ENCODE results near the gene SMTN.

Gene SMTN

GRCh38 chr22:31088233-31088986 lies 7.3 kb downstream of the SMTN start:
- Mint-ChIP-seq H3K4me3 (no peak overlapping the region), H3K36me3 (ENCODE audit: insufficient read depth) (peaks cover 2% of the 10 kb centered on the region), H3K27ac (ENCODE audit: low read depth) (no peak overlapping the region), H3K9me3 (no peaks in the 10 kb centered on the region), H3K27me3 (no peaks in the 10 kb centered on the region), H3K4me1 (peaks cover 10% of the 10 kb centered on the region)
- ATAC-seq (replicated peaks; ENCODE audit: extremely low read depth, poor library complexity, severe bottlenecking) (no peak), DNase-seq (ENCODE audit: low spot score in 2 of 2) (no peak)

- H3K4me1 Mint-ChIP-seq = peaks cover 1% of the 10 kb centered on the region
- H3K36me3 Mint-ChIP-seq (ENCODE audit: insufficient read depth) = no peaks in the 10 kb centered on the region
- no peaks in the 10 kb centered on the region for H3K27me3 Mint-ChIP-seq
- H3K27ac Mint-ChIP-seq (ENCODE audit: low read depth) = no peak overlapping the region
- ATAC-seq (replicated peaks; ENCODE audit: extremely low read depth, poor library complexity, severe bottlenecking) = no peak
- no peak overlapping the region for H3K4me3 Mint-ChIP-seq
- no peaks in the 10 kb centered on the region for H3K9me3 Mint-ChIP-seq
- no peak for DNase-seq (ENCODE audit: low spot score in 2 of 2)
Measured at GRCh38 chr22:31089160-31090100, 8.3 kb downstream of the SMTN start.

DNA sequence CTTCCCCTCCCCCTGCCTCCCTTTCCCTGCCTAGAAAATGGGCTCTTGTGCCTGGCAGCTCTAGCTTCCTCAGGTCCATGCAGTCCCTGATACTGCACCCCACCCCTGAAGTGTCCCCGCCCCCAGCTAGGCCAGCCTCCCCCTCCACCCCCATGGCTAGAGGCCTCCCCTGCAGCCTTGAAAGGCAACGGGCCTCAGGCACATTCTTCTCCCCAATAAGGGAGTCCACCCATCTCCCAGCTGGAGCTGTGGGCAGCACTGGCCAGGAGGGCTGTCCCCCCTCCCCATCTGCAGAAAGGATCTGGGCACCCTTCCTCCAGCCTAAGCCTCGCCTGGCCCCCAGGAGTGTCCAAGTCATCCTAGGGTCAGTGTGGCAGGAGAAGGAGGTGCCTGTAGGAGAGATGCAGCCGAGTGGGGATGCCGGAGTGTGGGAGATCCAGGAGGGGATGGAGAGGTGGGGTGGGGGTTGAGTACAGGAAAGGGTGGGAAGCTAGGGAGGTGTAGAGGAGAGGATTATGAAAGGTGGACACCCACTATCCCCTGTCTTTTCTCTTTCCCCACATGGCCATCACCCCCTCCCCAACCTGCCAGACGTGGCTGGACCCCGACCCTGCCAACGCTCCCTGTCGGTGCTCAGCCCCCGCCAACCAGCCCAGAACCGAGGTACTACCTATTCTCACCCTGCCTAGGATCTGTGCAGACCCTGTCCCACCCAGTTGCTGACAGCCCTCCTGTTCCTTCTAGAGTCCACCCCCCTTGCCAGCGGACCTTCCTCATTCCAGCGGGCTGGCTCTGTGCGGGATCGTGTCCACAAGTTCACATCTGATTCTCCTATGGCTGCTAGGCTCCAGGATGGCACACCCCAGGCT lies 9.3 kb downstream of the SMTN start:
- no peaks in the 10 kb centered on the region for H3K36me3 Mint-ChIP-seq (ENCODE audit: insufficient read depth)
- no peak overlapping the region for H3K4me3 Mint-ChIP-seq
- no peak overlapping the region for H3K27ac Mint-ChIP-seq (ENCODE audit: low read depth)
- no peaks in the 10 kb centered on the region for H3K27me3 Mint-ChIP-seq
- DNase-seq (ENCODE audit: low spot score in 2 of 2) = no peak
- H3K4me1 Mint-ChIP-seq = no peaks in the 10 kb centered on the region
- no peak for ATAC-seq (replicated peaks; ENCODE audit: extremely low read depth, poor library complexity, severe bottlenecking)
- H3K9me3 Mint-ChIP-seq = no peaks in the 10 kb centered on the region

GRCh38 chr22:31091106-31091975 lies 10.2 kb downstream of the SMTN start:
- Mint-ChIP-seq H3K27ac (ENCODE audit: low read depth) (no peak overlapping the region), H3K27me3 (no peaks in the 10 kb centered on the region), H3K9me3 (no peaks in the 10 kb centered on the region), H3K4me1 (no peaks in the 10 kb centered on the region), H3K36me3 (ENCODE audit: insufficient read depth) (no peaks in the 10 kb centered on the region), H3K4me3 (no peak overlapping the region)
- DNase-seq (ENCODE audit: low spot score in 2 of 2) (no peak), ATAC-seq (replicated peaks; ENCODE audit: extremely low read depth, poor library complexity, severe bottlenecking) (no peak)

- Mint-ChIP-seq H3K27ac (ENCODE audit: low read depth) (no peak overlapping the region), H3K4me1 (no peaks in the 10 kb centered on the region), H3K4me3 (no peak overlapping the region)
Measured at GRCh38 chr22:31092161-31092560, 11.0 kb downstream of the SMTN start.

DNA sequence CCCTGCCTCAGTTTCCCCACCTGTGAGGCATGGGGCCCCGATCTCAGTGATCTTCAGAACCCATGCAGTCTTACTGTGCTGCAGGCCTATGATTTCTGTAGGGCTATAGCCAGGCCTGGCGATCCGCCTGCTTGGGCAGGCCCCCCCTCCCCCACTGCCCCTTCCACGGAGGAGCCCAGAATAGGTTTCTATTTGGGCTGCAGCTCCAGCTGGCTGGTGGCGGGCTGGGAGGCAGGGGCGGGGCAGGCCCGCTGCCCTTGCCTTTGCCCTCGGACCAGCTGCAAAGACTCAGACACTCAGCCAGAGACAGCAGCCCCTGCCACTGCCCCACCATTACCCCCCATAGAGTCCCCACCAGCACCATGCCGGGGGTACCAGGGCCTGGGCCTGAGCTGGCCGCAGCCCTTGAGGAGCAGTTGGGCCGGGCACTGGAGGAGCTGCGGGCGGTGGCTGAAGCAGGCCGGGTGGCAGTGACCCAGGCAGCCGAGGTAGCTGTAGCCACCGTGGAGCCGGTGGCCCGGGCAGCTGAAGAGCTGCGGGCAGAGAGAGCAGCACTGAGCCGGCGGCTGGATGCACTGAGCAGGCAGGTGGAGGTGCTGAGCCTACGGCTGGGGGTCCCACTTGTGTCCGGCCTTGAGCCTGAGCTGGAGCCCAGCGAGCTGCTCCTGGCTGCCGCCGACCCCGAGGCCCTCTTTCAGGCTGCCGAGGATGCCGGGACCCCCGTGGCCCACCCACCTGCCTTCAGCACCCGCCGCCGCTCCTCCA lies 12.2 kb downstream of the SMTN start:
- no peak overlapping the region for H3K27ac Mint-ChIP-seq (ENCODE audit: low read depth)
- no peak for DNase-seq (ENCODE audit: low spot score in 2 of 2)
- no peaks in the 10 kb centered on the region for H3K9me3 Mint-ChIP-seq
- H3K36me3 Mint-ChIP-seq (ENCODE audit: insufficient read depth) = no peaks in the 10 kb centered on the region
- no peak for ATAC-seq (replicated peaks; ENCODE audit: extremely low read depth, poor library complexity, severe bottlenecking)
- no peaks in the 10 kb centered on the region for H3K27me3 Mint-ChIP-seq
- H3K4me1 Mint-ChIP-seq = no peaks in the 10 kb centered on the region
- no peak overlapping the region for H3K4me3 Mint-ChIP-seq

More at GRCh38 chr22:31092161-31092560, 11.0 kb downstream of the SMTN start:
- DNase-seq (ENCODE audit: low spot score in 2 of 2) = no peak
- Mint-ChIP-seq H3K9me3 (no peaks in the 10 kb centered on the region), H3K27me3 (no peaks in the 10 kb centered on the region), H3K36me3 (ENCODE audit: insufficient read depth) (no peaks in the 10 kb centered on the region)
- ATAC-seq (replicated peaks; ENCODE audit: extremely low read depth, poor library complexity, severe bottlenecking) = no peak

DNA sequence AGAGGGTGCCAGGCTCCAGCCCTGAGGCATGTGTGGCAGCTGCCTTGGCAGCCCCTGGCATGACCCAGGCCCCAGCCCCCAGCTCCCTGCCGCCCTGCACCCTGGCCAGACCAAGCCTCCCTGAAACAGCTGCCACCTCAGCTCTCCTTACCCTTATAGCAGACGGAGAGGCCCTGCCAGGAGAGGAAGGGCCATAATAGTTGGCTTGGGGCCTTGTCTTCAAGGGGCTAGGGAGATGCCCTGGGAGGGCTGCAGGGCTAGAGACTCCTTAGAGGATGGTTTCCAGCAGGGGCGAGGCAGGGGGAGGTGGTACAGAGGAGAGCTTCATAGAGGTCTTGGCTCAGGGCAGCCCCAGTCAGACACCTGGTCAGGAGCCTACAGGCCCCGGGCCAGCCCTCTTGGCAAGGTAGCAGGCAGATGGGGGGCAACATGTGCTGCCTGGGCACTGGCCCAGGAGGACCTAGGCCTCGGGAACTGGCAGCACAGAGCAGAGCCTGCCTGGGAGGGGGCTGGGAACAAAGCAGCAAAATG lies 13.0 kb downstream of the SMTN start:
- DNase-seq (ENCODE audit: low spot score in 2 of 2) (no peak), ATAC-seq (replicated peaks; ENCODE audit: extremely low read depth, poor library complexity, severe bottlenecking) (no peak)
- H3K4me1 Mint-ChIP-seq = no peaks in the 10 kb centered on the region
- no peaks in the 10 kb centered on the region for H3K27me3 Mint-ChIP-seq
- H3K27ac Mint-ChIP-seq (ENCODE audit: low read depth) = no peak overlapping the region
- no peaks in the 10 kb centered on the region for H3K36me3 Mint-ChIP-seq (ENCODE audit: insufficient read depth)
- H3K4me3 Mint-ChIP-seq = no peak overlapping the region
- no peaks in the 10 kb centered on the region for H3K9me3 Mint-ChIP-seq

GRCh38 chr22:31094741-31095140 lies 13.6 kb downstream of the SMTN start:
- Mint-ChIP-seq H3K4me3 (no peak overlapping the region), H3K36me3 (ENCODE audit: insufficient read depth) (no peaks in the 10 kb centered on the region), H3K27ac (ENCODE audit: low read depth) (no peak overlapping the region), H3K27me3 (no peaks in the 10 kb centered on the region), H3K4me1 (no peaks in the 10 kb centered on the region), H3K9me3 (no peaks in the 10 kb centered on the region)
- DNase-seq (ENCODE audit: low spot score in 2 of 2) (no peak), ATAC-seq (replicated peaks; ENCODE audit: extremely low read depth, poor library complexity, severe bottlenecking) (no peak)

DNA sequence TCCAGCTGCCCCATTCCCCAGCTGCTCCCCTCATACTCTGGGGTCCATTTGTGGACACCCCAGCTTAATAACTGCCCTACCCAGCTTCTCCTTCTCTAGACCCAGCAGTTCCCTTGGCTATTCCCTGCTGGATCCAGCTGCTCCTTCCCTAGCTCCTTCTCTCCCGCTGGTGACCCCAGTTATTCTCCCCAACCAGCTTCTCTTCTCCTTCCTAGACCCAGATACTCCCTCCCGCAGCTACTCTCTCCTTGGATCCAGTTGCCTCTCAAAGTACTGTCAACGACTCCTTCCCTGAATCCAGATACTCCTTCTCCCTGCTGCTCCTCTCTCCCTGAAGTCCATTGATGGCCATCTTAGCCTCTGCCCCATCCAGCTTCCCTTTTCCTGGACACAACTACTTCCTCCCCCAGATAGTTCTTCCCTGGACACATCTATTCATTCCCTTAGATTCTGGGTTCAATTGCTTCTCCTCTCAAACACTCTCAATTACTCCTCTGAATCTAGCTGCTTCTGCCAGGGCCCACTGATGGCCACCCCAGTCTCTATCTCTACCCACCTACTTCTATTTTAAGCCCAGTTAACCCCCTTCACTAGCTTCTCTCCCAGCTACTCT lies 14.6 kb downstream of the SMTN start:
- Mint-ChIP-seq H3K9me3 (no peaks in the 10 kb centered on the region), H3K36me3 (ENCODE audit: insufficient read depth) (no peaks in the 10 kb centered on the region), H3K4me1 (no peaks in the 10 kb centered on the region), H3K27ac (ENCODE audit: low read depth) (no peak overlapping the region), H3K27me3 (no peaks in the 10 kb centered on the region), H3K4me3 (no peak overlapping the region)
- ATAC-seq (replicated peaks; ENCODE audit: extremely low read depth, poor library complexity, severe bottlenecking) (no peak), DNase-seq (ENCODE audit: low spot score in 2 of 2) (no peak)

GRCh38 chr22:31096657-31097279 lies 15.7 kb downstream of the SMTN start:
- no peak overlapping the region for H3K27ac Mint-ChIP-seq (ENCODE audit: low read depth)
- no peaks in the 10 kb centered on the region for H3K27me3 Mint-ChIP-seq
- no peak for ATAC-seq (replicated peaks; ENCODE audit: extremely low read depth, poor library complexity, severe bottlenecking)
- no peaks in the 10 kb centered on the region for H3K9me3 Mint-ChIP-seq
- no peak for DNase-seq (ENCODE audit: low spot score in 2 of 2)
- H3K36me3 Mint-ChIP-seq (ENCODE audit: insufficient read depth) = no peaks in the 10 kb centered on the region
- H3K4me1 Mint-ChIP-seq = no peaks in the 10 kb centered on the region
- H3K4me3 Mint-ChIP-seq = no peak overlapping the region

All from central memory CD8-positive, alpha-beta T cell (primary cell).